GM18505 (cell line): ENCODE results near the gene KCNJ18.
"Not testable (repeated sequence)": the region's sequence is repeated elsewhere in the genome, so short reads cannot be mapped to it uniquely, and the experiment has no call there.

Experiments used
- ATAC-seq: cut with Tn5 transposase; IDR thresholded peaks from one replicate; pipeline ENCODE4 v1.9.1; 2021; ENCODE audit not compliant: unreplicated experiment
- POLR2A ChIP-seq: IDR thresholded peaks from 4 replicates; pipeline ENCODE4 v1.6.1; 2011; ENCODE audit warnings: borderline replicate concordance; ENCODE audit not compliant: insufficient read depth, insufficient read length; ENCODE audit errors: extremely low read depth

KCNJ18 gene

GRCh38 chr17:21679256-21680146, 12.8 kb upstream of the KCNJ18 start:
- no peak for TF ChIP-seq POLR2A
- no peak for ATAC-seq

GRCh38 chr17:21680366-21680765, 12.0 kb upstream of the KCNJ18 start:
- TF ChIP-seq POLR2A, result no peak

GRCh38 chr17:21680850-21681351, 11.4 kb upstream of the KCNJ18 start:
- ATAC-seq, result not testable (repeated sequence)

More at GRCh38 chr17:21680366-21680765, 12.0 kb upstream of the KCNJ18 start:
- no peak for ATAC-seq

GRCh38 chr17:21681576-21681975, 10.7 kb upstream of the KCNJ18 start:
- ATAC-seq, result not testable (repeated sequence)

GRCh38 chr17:21682130-21682529, 10.2 kb upstream of the KCNJ18 start:
- not testable (repeated sequence) for ATAC-seq

- ATAC-seq, result not testable (repeated sequence)
These were observed 9.1 kb upstream of the KCNJ18 start for GRCh38 chr17:21683142-21683712.

GRCh38 chr17:21683897-21684296, 8.4 kb upstream of the KCNJ18 start:
- ATAC-seq, result not testable (repeated sequence)

- not testable (repeated sequence) for ATAC-seq
These were observed 7.9 kb upstream of the KCNJ18 start for GRCh38 chr17:21684384-21684783.

- not testable (repeated sequence) for ATAC-seq
These were observed 7.1 kb upstream of the KCNJ18 start for GRCh38 chr17:21685061-21685795.

- ATAC-seq, result no peak
- TF ChIP-seq POLR2A, result no peak
These were observed 5.9 kb upstream of the KCNJ18 start for GRCh38 chr17:21686165-21687015.

- ATAC-seq, result no peak
- TF ChIP-seq POLR2A, result no peak
These were observed 5.0 kb upstream of the KCNJ18 start for GRCh38 chr17:21687136-21687953.

GRCh38 chr17:21688293-21688949, 3.9 kb upstream of the KCNJ18 start:
- ATAC-seq, result no peak
- no peak for TF ChIP-seq POLR2A

- TF ChIP-seq POLR2A, result no peak
- no peak for ATAC-seq
These were observed 2.7 kb upstream of the KCNJ18 start for GRCh38 chr17:21689604-21690003.

GRCh38 chr17:21690811-21691210, 1.5 kb upstream of the KCNJ18 start:
- ATAC-seq, result not testable (repeated sequence)

- ATAC-seq, result not testable (repeated sequence)
These were observed 842 bp upstream of the KCNJ18 start for GRCh38 chr17:21691481-21691880.

GRCh38 chr17:21692704-21693065, 362 bp downstream of the KCNJ18 start:
- ATAC-seq, result not testable (repeated sequence)

GRCh38 chr17:21693391-21693796, 1.1 kb downstream of the KCNJ18 start:
- ATAC-seq, result not testable (repeated sequence)

GRCh38 chr17:21693937-21694336, 1.6 kb downstream of the KCNJ18 start:
- not testable (repeated sequence) for ATAC-seq

- ATAC-seq, result not testable (repeated sequence)
These were observed 3.9 kb downstream of the KCNJ18 start for GRCh38 chr17:21696227-21696626.
